GM12878 (cell line): Measurements from ENCODE around the gene SF3A1.

Experiments used
- CEBPB ChIP-seq, 2 experiments: fragments of 150-350 bp in 1 of 2; IDR thresholded peaks; 2 replicates each; pipeline ENCODE4 v1.6.1; 2012 to 2014; ENCODE audit warnings: low read depth in 2 of 2, low read length in 2 of 2, borderline replicate concordance in 1 of 2, inconsistent platforms in 1 of 2
- KAT2A ChIP-seq: conservative IDR thresholded peaks from 2 replicates; pipeline ENCODE4 v1.6.1; 2011; ENCODE audit warnings: low read depth, low read length; ENCODE audit not compliant: control insufficient read depth
- MTA2 ChIP-seq: fragments of 450-650 bp; IDR thresholded peaks from 2 replicates; pipeline ENCODE4 v1.6.1; 2016; ENCODE audit warnings: low read depth, mild to moderate bottlenecking, moderate library complexity
- RFX5 ChIP-seq: IDR thresholded peaks from 2 replicates; pipeline ENCODE4 v1.6.1; 2011; ENCODE audit warnings: low read depth, low read length, improper control_type of control experiment
- TF ChIP-seq, protein P1 (sequence below): fragments of 450-650 bp; IDR thresholded peaks from 2 replicates; pipeline ENCODE4 v1.6.1; 2017; ENCODE audit warnings: mild to moderate bottlenecking
- TF ChIP-seq, protein P2 (sequence below), 3 experiments: IDR thresholded peaks in 2 of 3; conservative IDR thresholded peaks in 1 of 3; 2 replicates each; pipeline ENCODE4 v1.5.1; 2011; ENCODE audit warnings: low read depth in 3 of 3, low read length in 3 of 3, mild to moderate bottlenecking in 3 of 3, control low read depth in 2 of 3, moderate library complexity in 2 of 3, inconsistent platforms in 1 of 3, mixed read lengths in 1 of 3; ENCODE audit not compliant: control insufficient read depth in 2 of 3, insufficient read depth in 1 of 3; ENCODE audit errors: extremely low read depth in 1 of 3

DNA sequence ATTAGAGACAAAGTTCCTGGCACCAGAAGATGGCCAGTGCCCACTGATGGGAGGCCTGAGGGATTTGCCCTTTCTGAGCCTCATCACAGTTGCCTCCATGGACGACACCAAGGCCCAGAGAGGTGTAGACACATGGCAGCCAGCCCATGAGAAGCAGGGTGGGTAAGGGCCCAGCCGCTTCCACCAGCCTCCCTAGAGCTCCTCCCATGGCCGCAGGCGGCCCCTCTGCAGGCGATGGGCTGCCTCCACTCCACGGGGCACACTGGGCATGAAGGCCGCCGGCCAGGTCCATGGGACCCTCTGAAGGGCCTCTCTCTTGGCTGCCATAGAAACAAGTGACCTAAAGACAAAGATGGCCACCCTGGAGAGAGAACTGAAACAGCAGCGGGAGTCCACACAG, 14.6 kb upstream of the SF3A1 start:
- no peak for TF ChIP-seq MTA2
- TF ChIP-seq, protein P1, sequence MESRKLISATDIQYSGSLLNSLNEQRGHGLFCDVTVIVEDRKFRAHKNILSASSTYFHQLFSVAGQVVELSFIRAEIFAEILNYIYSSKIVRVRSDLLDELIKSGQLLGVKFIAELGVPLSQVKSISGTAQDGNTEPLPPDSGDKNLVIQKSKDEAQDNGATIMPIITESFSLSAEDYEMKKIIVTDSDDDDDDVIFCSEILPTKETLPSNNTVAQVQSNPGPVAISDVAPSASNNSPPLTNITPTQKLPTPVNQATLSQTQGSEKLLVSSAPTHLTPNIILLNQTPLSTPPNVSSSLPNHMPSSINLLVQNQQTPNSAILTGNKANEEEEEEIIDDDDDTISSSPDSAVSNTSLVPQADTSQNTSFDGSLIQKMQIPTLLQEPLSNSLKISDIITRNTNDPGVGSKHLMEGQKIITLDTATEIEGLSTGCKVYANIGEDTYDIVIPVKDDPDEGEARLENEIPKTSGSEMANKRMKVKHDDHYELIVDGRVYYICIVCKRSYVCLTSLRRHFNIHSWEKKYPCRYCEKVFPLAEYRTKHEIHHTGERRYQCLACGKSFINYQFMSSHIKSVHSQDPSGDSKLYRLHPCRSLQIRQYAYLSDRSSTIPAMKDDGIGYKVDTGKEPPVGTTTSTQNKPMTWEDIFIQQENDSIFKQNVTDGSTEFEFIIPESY, result no peak
- no peak for TF ChIP-seq RFX5
- TF ChIP-seq, protein P2, sequence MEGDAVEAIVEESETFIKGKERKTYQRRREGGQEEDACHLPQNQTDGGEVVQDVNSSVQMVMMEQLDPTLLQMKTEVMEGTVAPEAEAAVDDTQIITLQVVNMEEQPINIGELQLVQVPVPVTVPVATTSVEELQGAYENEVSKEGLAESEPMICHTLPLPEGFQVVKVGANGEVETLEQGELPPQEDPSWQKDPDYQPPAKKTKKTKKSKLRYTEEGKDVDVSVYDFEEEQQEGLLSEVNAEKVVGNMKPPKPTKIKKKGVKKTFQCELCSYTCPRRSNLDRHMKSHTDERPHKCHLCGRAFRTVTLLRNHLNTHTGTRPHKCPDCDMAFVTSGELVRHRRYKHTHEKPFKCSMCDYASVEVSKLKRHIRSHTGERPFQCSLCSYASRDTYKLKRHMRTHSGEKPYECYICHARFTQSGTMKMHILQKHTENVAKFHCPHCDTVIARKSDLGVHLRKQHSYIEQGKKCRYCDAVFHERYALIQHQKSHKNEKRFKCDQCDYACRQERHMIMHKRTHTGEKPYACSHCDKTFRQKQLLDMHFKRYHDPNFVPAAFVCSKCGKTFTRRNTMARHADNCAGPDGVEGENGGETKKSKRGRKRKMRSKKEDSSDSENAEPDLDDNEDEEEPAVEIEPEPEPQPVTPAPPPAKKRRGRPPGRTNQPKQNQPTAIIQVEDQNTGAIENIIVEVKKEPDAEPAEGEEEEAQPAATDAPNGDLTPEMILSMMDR (IDR thresholded peaks at IDR 0.05 in 2 of 3, conservative IDR thresholded peaks at IDR 0.05 in 1 of 3; ENCODE audit: control insufficient read depth in 2 of 3, extremely low read depth in 1 of 3, insufficient read depth in 1 of 3, low read depth in 3 of 3, low read length in 3 of 3), result no peak
- TF ChIP-seq CEBPB (IDR thresholded peaks at IDR 0.05; ENCODE audit: borderline replicate concordance in 1 of 2, low read depth in 2 of 2, low read length in 2 of 2), result no peak
- TF ChIP-seq KAT2A, result no peak
